ENCODE data around the gene GOLGA6L7. TPM values are rescaled to one million over a fixed set of nuclear protein-coding genes. Genes with fewer than 3 reads are reported as not detected.

Gene GOLGA6L7
- total and polyA plus RNA-seq, 2 of the 4 experiments (the other 2 are of a cell fraction) = not detected

DNA sequence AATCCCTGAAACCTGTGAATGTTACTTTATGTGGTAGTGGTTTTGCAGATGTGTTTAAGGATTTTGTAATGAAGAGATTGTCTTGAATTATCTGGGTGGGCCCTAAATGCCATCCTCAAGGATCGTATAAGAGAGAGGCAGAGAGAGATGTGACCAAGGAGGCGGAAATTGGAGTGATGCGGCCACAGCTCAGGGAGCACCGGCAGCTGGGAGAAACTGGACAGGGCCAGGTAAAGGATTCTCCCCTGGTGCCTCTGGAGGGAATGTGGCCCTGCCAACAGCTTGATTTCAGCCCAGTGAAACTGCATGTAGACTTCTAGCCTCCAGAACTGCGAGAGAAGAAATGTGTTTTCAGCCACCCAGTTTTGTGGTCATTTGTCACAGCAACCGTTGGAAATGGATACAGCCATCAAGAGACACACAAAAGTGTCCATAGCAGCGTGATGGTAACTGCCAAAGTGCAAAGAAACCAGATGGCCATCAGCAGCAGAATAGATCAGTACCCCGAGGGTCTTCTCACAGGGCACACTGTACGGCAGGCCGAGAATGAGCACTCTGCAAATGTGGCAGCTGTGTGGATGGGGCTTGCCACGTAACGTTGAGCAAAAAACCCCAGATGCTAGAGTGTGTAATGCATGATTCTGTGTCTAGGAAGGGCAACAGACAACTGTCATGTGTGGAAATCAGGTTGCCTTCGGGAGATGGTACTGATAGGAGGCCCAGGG is 49.6 kb upstream of the GOLGA6L7 start:
- H3K18ac ChIP-seq (ENCODE audit: low read depth, low read length) = no peak overlapping the region
- no peak for TF ChIP-seq MAZ (IDR thresholded peaks at IDR 0.05; ENCODE audit: borderline replicate concordance, low read depth, low read length)
- no peak for TF ChIP-seq BHLHE40 (IDR thresholded peaks at IDR 0.05; ENCODE audit: low read depth, low read length)
- no peak for TF ChIP-seq CHD1 (IDR thresholded peaks at IDR 0.05; ENCODE audit: low read depth, low read length)
- TF ChIP-seq, protein P1, sequence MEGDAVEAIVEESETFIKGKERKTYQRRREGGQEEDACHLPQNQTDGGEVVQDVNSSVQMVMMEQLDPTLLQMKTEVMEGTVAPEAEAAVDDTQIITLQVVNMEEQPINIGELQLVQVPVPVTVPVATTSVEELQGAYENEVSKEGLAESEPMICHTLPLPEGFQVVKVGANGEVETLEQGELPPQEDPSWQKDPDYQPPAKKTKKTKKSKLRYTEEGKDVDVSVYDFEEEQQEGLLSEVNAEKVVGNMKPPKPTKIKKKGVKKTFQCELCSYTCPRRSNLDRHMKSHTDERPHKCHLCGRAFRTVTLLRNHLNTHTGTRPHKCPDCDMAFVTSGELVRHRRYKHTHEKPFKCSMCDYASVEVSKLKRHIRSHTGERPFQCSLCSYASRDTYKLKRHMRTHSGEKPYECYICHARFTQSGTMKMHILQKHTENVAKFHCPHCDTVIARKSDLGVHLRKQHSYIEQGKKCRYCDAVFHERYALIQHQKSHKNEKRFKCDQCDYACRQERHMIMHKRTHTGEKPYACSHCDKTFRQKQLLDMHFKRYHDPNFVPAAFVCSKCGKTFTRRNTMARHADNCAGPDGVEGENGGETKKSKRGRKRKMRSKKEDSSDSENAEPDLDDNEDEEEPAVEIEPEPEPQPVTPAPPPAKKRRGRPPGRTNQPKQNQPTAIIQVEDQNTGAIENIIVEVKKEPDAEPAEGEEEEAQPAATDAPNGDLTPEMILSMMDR (conservative IDR thresholded peaks at IDR 0.05; ENCODE audit: low read depth, low read length) = no peak
- TF ChIP-seq NFE2L2 (IDR thresholded peaks at IDR 0.05; ENCODE audit: low read depth, low read length) = no peak
- no peak for TF ChIP-seq SMC3 (IDR thresholded peaks at IDR 0.05; ENCODE audit: low read depth, low read length)
- no peak for TF ChIP-seq MAFK (IDR thresholded peaks at IDR 0.05; ENCODE audit: low read depth, low read length)
- TF ChIP-seq, protein P2, sequence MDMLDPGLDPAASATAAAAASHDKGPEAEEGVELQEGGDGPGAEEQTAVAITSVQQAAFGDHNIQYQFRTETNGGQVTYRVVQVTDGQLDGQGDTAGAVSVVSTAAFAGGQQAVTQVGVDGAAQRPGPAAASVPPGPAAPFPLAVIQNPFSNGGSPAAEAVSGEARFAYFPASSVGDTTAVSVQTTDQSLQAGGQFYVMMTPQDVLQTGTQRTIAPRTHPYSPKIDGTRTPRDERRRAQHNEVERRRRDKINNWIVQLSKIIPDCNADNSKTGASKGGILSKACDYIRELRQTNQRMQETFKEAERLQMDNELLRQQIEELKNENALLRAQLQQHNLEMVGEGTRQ (IDR thresholded peaks at IDR 0.05; ENCODE audit: low read depth, low read length) = no peak
- no peak for TF ChIP-seq POLR2A (IDR thresholded peaks at IDR 0.05; ENCODE audit: low read depth, low read length)
- TF ChIP-seq, protein P3, sequence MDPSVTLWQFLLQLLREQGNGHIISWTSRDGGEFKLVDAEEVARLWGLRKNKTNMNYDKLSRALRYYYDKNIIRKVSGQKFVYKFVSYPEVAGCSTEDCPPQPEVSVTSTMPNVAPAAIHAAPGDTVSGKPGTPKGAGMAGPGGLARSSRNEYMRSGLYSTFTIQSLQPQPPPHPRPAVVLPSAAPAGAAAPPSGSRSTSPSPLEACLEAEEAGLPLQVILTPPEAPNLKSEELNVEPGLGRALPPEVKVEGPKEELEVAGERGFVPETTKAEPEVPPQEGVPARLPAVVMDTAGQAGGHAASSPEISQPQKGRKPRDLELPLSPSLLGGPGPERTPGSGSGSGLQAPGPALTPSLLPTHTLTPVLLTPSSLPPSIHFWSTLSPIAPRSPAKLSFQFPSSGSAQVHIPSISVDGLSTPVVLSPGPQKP (IDR thresholded peaks at IDR 0.05; ENCODE audit: borderline replicate concordance, low read depth, low read length) = no peak
- no peak for TF ChIP-seq FOS (IDR thresholded peaks at IDR 0.05; ENCODE audit: low read depth, low read length)
- no peak for TF ChIP-seq RCOR1 (IDR thresholded peaks at IDR 0.05; ENCODE audit: insufficient replicate concordance, low read length)
- H2AFZ ChIP-seq (replicated peaks; ENCODE audit: low read length, poor library complexity) = no peak overlapping the region
- intact Hi-C loops (cut with micrococcal nuclease) (no loop called here), in situ Hi-C loops (cut with MboI; ENCODE audit: low sequenced_read_pairs) (no loop called here), dilution Hi-C loops (cut with HindIII; ENCODE audit: low sequenced_read_pairs, unreplicated experiment) (no loop called here)
- peak overlapping the region; percentile 41; the same call in 1 of the 2 replicates for H3K4ac ChIP-seq (ENCODE audit: low read depth, low read length)
- ChIA-PET CTCF (interaction anchor here (1.4 kb wide), 1 partner anchor 206 kb away, joined by 3 read pairs; no protein-coding TSS in a partner anchor), POLR2A (ENCODE audit: unreplicated experiment) (no interaction called here)
- H3K23ac ChIP-seq (ENCODE audit: low read depth, low read length) = peak overlapping the region; percentile 10; the same call in 1 of the 2 replicates
- H2BK20ac ChIP-seq (ENCODE audit: low read depth, low read length) = peak overlapping the region; percentile 67
- ATAC-seq (ENCODE audit: low read depth) (no peak), DNase-seq (no peak)
- H3K36me3 ChIP-seq (ENCODE audit: control insufficient read depth, insufficient read depth, low read length) = 0 out of 2 replicates have a peak, but pooled peaks cover 2% of the 10 kb centered on the region
- H3K4me3 ChIP-seq (ENCODE audit: insufficient read depth, low read depth, low read length) = no peak overlapping the region
- no peak overlapping the region for H3K56ac ChIP-seq (ENCODE audit: extremely low read depth, insufficient read depth, low read length)
- peak overlapping the region; percentile 63 for H2AK9ac ChIP-seq (replicated peaks; ENCODE audit: low read depth, low read length, poor library complexity)
- H3K27me3 ChIP-seq (ENCODE audit: control insufficient read depth, insufficient read depth, low read length) = no peaks in the 10 kb centered on the region
- peak overlapping the region; percentile 38 for H2AK5ac ChIP-seq (ENCODE audit: low read depth, low read length)
- H3K9me3 ChIP-seq (ENCODE audit: control insufficient read depth, insufficient read depth, low read length) = no peaks in the 10 kb centered on the region; the same call in 1 of the 2 replicates
- peaks cover 20 to 88% of the 10 kb centered on the region in 2 experiments for H3K79me1 ChIP-seq (ENCODE audit: low read depth in 1 of 2, low read length in 2 of 2)
- no peak overlapping the region for H4K8ac ChIP-seq (ENCODE audit: low read depth in 2 of 2, low read length in 2 of 2)
- peak overlapping the region; percentile 40; the same call in 1 of the 2 replicates for H3K14ac ChIP-seq (replicated peaks; ENCODE audit: low read depth, low read length)
- 92% methylated on average over 11 of the region's 13 CpGs; no CpG with 5 or more reads in 1 of the 2 experiments for WGBS, 2 experiments (ENCODE audit: extremely low coverage in 2 of 2, insufficient read length in 1 of 2)
- H4K91ac ChIP-seq (ENCODE audit: insufficient read depth, low read depth, low read length) = no peak overlapping the region
- no peak overlapping the region for H3K4me2 ChIP-seq (ENCODE audit: low read depth, low read length)
- H2BK5ac ChIP-seq (ENCODE audit: low read depth, low read length, poor library complexity, severe bottlenecking) = peak overlapping the region; percentile 17
- no TSS peak for BruUV-seq (replicated peaks)
- peak overlapping the region; percentile 64 for H2BK120ac ChIP-seq (ENCODE audit: low read depth, low read length)
- H4K20me1 ChIP-seq (ENCODE audit: insufficient read depth, low read length) = peaks cover 10% of the 10 kb centered on the region; the same call in 1 of the 2 replicates
- peak overlapping the region; percentile 31; the same call in 1 of the 3 replicates for H2BK15ac ChIP-seq (ENCODE audit: low read depth, low read length)
- no peak overlapping the region for H3K27ac ChIP-seq (ENCODE audit: insufficient read depth, low read length)
- peaks cover 29% of the 10 kb centered on the region for H3K9me1 ChIP-seq (ENCODE audit: insufficient read depth, low read length)
- H3K4me1 ChIP-seq (ENCODE audit: control insufficient read depth, insufficient read depth, low read length) = peaks cover 10% of the 10 kb centered on the region
- H4K5ac ChIP-seq (ENCODE audit: low read depth, low read length) = no peak overlapping the region
- H3K9ac ChIP-seq (ENCODE audit: low read depth, low read length) = no peak overlapping the region

Measured in IMR-90 (cell line).